Sigmoid colon (tissue), 7 donors: ENCODE results near the gene SLC39A6. TPM values are rescaled to one million over a fixed set of nuclear protein-coding genes. Genes with fewer than 3 reads are reported as not detected.
"Not testable (repeated sequence)": the region's sequence is repeated elsewhere in the genome, so short reads cannot be mapped to it uniquely, and the experiment has no call there.

Source experiments
- DNase-seq: peaks from one replicate; pipeline ENCODE4 v3.0.0-alpha.2; 2019
- H3K27ac ChIP-seq, 4 donors: fragments of 200-600 bp; sonication (generic); one replicate each; pipeline ENCODE4 v1.5.1; 2016 to 2019; ENCODE audit warnings: mild to moderate bottlenecking in 1 of 4
- H3K27me3 ChIP-seq, 3 donors: fragments of 200-600 bp; sonication (generic); one replicate each; pipeline ENCODE4 v1.5.1; 2019; ENCODE audit warnings: mild to moderate bottlenecking in 1 of 3
- H3K36me3 ChIP-seq, 4 donors: fragments of 200-600 bp; sonication (generic); one replicate each; pipeline ENCODE4 v1.5.1; 2016 to 2019
- H3K4me1 ChIP-seq, 4 donors: fragments of 200-600 bp; sonication (generic); one replicate each; pipeline ENCODE4 v1.5.1; 2017 to 2019
- H3K4me3 ChIP-seq, 4 donors: fragments of 200-600 bp; sonication (generic); one replicate each; pipeline ENCODE4 v1.5.1; 2017 to 2019; ENCODE audit warnings: mild to moderate bottlenecking in 2 of 4, moderate library complexity in 1 of 4
- H3K9me3 ChIP-seq, 4 donors: fragments of 200-600 bp in 3 of 4; sonication (generic) in 3 of 4; one replicate each; pipeline versions ENCODE4 v1.5.1 to v1.6.1; 2013 to 2019
- CTCF ChIP-seq, 4 experiments: fragments of 450-650 bp in 3 of 4; fragments of 200-600 bp in 1 of 4; IDR thresholded peaks; one replicate each; pipeline ENCODE4 v1.5.1; 2016 to 2019; ENCODE audit warnings: antibody characterized with exemption in 4 of 4, mild to moderate bottlenecking in 3 of 4, moderate library complexity in 2 of 4
- EP300 ChIP-seq, 4 donors: sonication (generic); formaldehyde crosslinking; IDR thresholded peaks; one replicate each; pipeline ENCODE4 v1.6.1; 2017; ENCODE audit warnings: antibody characterized with exemption in 4 of 4
- POLR2A ChIP-seq, 2 donors: fragments of 450-650 bp; IDR thresholded peaks; one replicate each; pipeline ENCODE4 v1.6.1; 2016; ENCODE audit warnings: antibody characterized with exemption in 2 of 2, mild to moderate bottlenecking in 2 of 2, moderate library complexity in 2 of 2
- POLR2AphosphoS5 ChIP-seq, 4 donors: sonication (generic); formaldehyde crosslinking; IDR thresholded peaks; one replicate each; pipeline ENCODE4 v1.6.1; 2017; ENCODE audit warnings: antibody characterized with exemption in 4 of 4
- WGBS, 2 donors: extraction: QIAGEN DNeasy Blood & Tissue Kit; methylation state at CpG; one replicate each; pipeline ENCODE4 v1.1.7; 2013; 5-methylcytosine and 5-hydroxymethylcytosine counted together
- intact Hi-C: fragments of 100-400 bp; cut with DNase I; formaldehyde crosslinking; loops from one replicate; pipeline ENCODE4 v1.15.1; 2023
- polyA plus RNA-seq, 3 donors: library from polyadenylated mRNA; stranded (reverse); fragments of 200-250 nt; gene quantifications; one replicate each; pipeline ENCODE4 v1.2.3, GENCODE V29; 2013
- total RNA-seq, 4 donors: library from RNA; depleted of rRNA; stranded (reverse); fragments of >200 nt; gene quantifications; one replicate each; pipeline ENCODE4 v1.1.0, GENCODE V29; 2016
- donor health status: healthy with polysubstance abuse.
- donor health status: Bipolar disorder and iron deficiency.
- donor health status: healthy.

Gene SLC39A6
- total and polyA plus RNA-seq, 7 donors = 1.8 to 34.6 (median 28.1) TPM

GRCh38 chr18:36175481-36175880 lies 46.3 kb upstream of the SLC39A6 start:
- H3K9me3 ChIP-seq = no peaks in the 10 kb centered on the region
- peaks cover 0 to 11% (median 8%) of the 10 kb centered on the region in 4 donors for H3K4me1 ChIP-seq
- H3K27me3 ChIP-seq = no peaks in the 10 kb centered on the region
- no peak overlapping the region for H3K4me3 ChIP-seq
- no peak overlapping the region for H3K27ac ChIP-seq
- DNase-seq = no peak
- intact Hi-C loops = loop anchor here (5.0 kb wide), 1 partner anchor 43 kb away; no protein-coding TSS in a partner anchor
- TF ChIP-seq CTCF (IDR thresholded peaks at IDR 0.05) (no peak), EP300 (IDR thresholded peaks at IDR 0.05) (no peak), POLR2A (IDR thresholded peaks at IDR 0.05) (no peak), POLR2AphosphoS5 (IDR thresholded peaks at IDR 0.05) (no peak)
- WGBS, 2 donors = 87 to 88% methylated on average over 1 of the region's 1 CpG
- peaks cover 4 to 72% (median 24%) of the 10 kb centered on the region in 4 donors for H3K36me3 ChIP-seq

- no peak overlapping the region for H3K4me3 ChIP-seq
- no peaks in the 10 kb centered on the region for H3K27me3 ChIP-seq
- 61 to 65% methylated on average over 5 of the region's 5 CpGs for WGBS, 2 donors
- intact Hi-C loops = no loop called here
- H3K9me3 ChIP-seq = no peaks in the 10 kb centered on the region
- TF ChIP-seq CTCF (IDR thresholded peaks at IDR 0.05) (no peak), EP300 (IDR thresholded peaks at IDR 0.05) (no peak), POLR2AphosphoS5 (IDR thresholded peaks at IDR 0.05) (no peak), POLR2A (IDR thresholded peaks at IDR 0.05) (no peak)
- DNase-seq = no peak
- no peaks in the 10 kb centered on the region for H3K4me1 ChIP-seq
- H3K27ac ChIP-seq = no peak overlapping the region
- peaks cover 17 to 96% (median 44%) of the 10 kb centered on the region in 4 donors for H3K36me3 ChIP-seq
Observed at GRCh38 chr18:36169938-36170337, 40.8 kb upstream of the SLC39A6 start.

GRCh38 chr18:36168296-36168695 lies 39.2 kb upstream of the SLC39A6 start:
- DNase-seq, H3K4me3 ChIP-seq, H3K9me3 ChIP-seq, H3K27me3 ChIP-seq, H3K27ac ChIP-seq, intact Hi-C loops, H3K4me1 ChIP-seq: not testable (repeated sequence)
- peaks cover 17 to 88% (median 39%) of the 10 kb centered on the region in 4 donors for H3K36me3 ChIP-seq
- 91 to 96% methylated on average over 3 of the region's 3 CpGs for WGBS, 2 donors

- Histone ChIP-seq H3K4me1 (no peaks in the 10 kb centered on the region), H3K27me3 (no peaks in the 10 kb centered on the region), H3K27ac (no peak overlapping the region), H3K4me3 (no peak overlapping the region), H3K36me3 (peaks cover 17 to 84% (median 39%) of the 10 kb centered on the region in 4 donors), H3K9me3 (no peaks in the 10 kb centered on the region)
- intact Hi-C loops = no loop called here
- TF ChIP-seq EP300 (IDR thresholded peaks at IDR 0.05) (no peak), POLR2AphosphoS5 (IDR thresholded peaks at IDR 0.05) (no peak), CTCF (IDR thresholded peaks at IDR 0.05) (no peak), POLR2A (IDR thresholded peaks at IDR 0.05) (no peak)
- 98 to 99% methylated on average over 3 of the region's 3 CpGs for WGBS, 2 donors
- no peak for DNase-seq
Observed at GRCh38 chr18:36167692-36168218, 38.6 kb upstream of the SLC39A6 start.

GRCh38 chr18:36162981-36163380 lies 33.8 kb upstream of the SLC39A6 start:
- 86 to 87% methylated on average over 1 of the region's 1 CpG for WGBS, 2 donors
- Histone ChIP-seq H3K27me3 (no peaks in the 10 kb centered on the region), H3K9me3 (no peaks in the 10 kb centered on the region), H3K4me1 (peaks cover 0 to 7% (median 5%) of the 10 kb centered on the region in 4 donors), H3K27ac (no peak overlapping the region), H3K36me3 (peaks cover 17 to 80% (median 52%) of the 10 kb centered on the region in 4 donors), H3K4me3 (no peak overlapping the region)
- no peak for DNase-seq
- no peak for TF ChIP-seq POLR2AphosphoS5 (IDR thresholded peaks at IDR 0.05)
- TF ChIP-seq EP300 (IDR thresholded peaks at IDR 0.05) = no peak
- TF ChIP-seq POLR2A (IDR thresholded peaks at IDR 0.05) = no peak
- TF ChIP-seq CTCF (IDR thresholded peaks at IDR 0.05) = no peak
- intact Hi-C loops = no loop called here
